Endothelial cell (in vitro differentiated cells): ENCODE data around the gene CELSR2. TPM values are rescaled to one million over a fixed set of nuclear protein-coding genes. Genes with fewer than 3 reads are reported as not detected.
A peak's percentile ranks its signal among the peaks of the same experiment; 100 is the strongest.

ENCODE experiments used
- DNase-seq: peaks from one replicate; pipeline ENCODE4 v3.0.0; 2021; ENCODE audit warnings: low spot score
- H3K27ac Mint-ChIP-seq: one replicate; pipeline ENCODE4 v1.8.0; 2021; ENCODE audit warnings: mixed read lengths, inconsistent platforms; ENCODE audit not compliant: unreplicated experiment
- H3K27me3 Mint-ChIP-seq: one replicate; pipeline ENCODE4 v1.8.0; 2021; ENCODE audit warnings: mild to moderate bottlenecking, moderate library complexity, mixed read lengths, inconsistent platforms; ENCODE audit not compliant: unreplicated experiment
- H3K36me3 Mint-ChIP-seq: one replicate; pipeline ENCODE4 v1.8.0; 2021; ENCODE audit warnings: mild to moderate bottlenecking, low read depth, mixed read lengths, inconsistent platforms; ENCODE audit not compliant: unreplicated experiment
- H3K4me1 Mint-ChIP-seq: one replicate; pipeline ENCODE4 v1.8.0; 2021; ENCODE audit warnings: mild to moderate bottlenecking, mixed read lengths, inconsistent platforms; ENCODE audit not compliant: unreplicated experiment
- H3K4me3 Mint-ChIP-seq: one replicate; pipeline ENCODE4 v1.8.0; 2021; ENCODE audit warnings: mild to moderate bottlenecking, mixed read lengths, inconsistent platforms; ENCODE audit not compliant: unreplicated experiment
- H3K9me3 Mint-ChIP-seq: one replicate; pipeline ENCODE4 v1.8.0; 2021; ENCODE audit warnings: mixed read lengths, inconsistent platforms; ENCODE audit not compliant: unreplicated experiment
- CTCF ChIP-seq: fragments of 200-600 bp; sonication (generic); IDR thresholded peaks from one replicate; pipeline ENCODE4 v1.5.0; 2021; ENCODE audit warnings: antibody characterized with exemption; ENCODE audit not compliant: unreplicated experiment
- total RNA-seq: library from RNA; stranded (reverse); fragmentation: NEBNext Ultra II Directional; extraction: Animal tissue kit (Norgen Biotek cat#: 25700); gene quantifications from one replicate; pipeline ENCODE4 v1.2.1, GENCODE V29; 2021; ENCODE audit not compliant: unreplicated experiment

CELSR2 gene
- total RNA-seq, 1 donor from 2014 or later: 1.6 TPM

- no peak for DNase-seq
- Mint-ChIP-seq H3K9me3 (no peaks in the 10 kb centered on the region), H3K36me3 (no peaks in the 10 kb centered on the region), H3K4me3 (no peak overlapping the region), H3K27me3 (peaks cover 3% of the 10 kb centered on the region), H3K4me1 (peaks cover 4% of the 10 kb centered on the region), H3K27ac (no peak overlapping the region)
- no peak for TF ChIP-seq CTCF
Observed at GRCh38 chr1:109207467-109208103, 41.8 kb upstream of the CELSR2 start.

- H3K9me3 Mint-ChIP-seq: no peaks in the 10 kb centered on the region
- no peak for TF ChIP-seq CTCF
- no peak overlapping the region for H3K27ac Mint-ChIP-seq
- no peak overlapping the region for H3K4me3 Mint-ChIP-seq
- no peaks in the 10 kb centered on the region for H3K36me3 Mint-ChIP-seq
- no peaks in the 10 kb centered on the region for H3K27me3 Mint-ChIP-seq
- no peak for DNase-seq
- H3K4me1 Mint-ChIP-seq: peaks cover 4% of the 10 kb centered on the region
Observed at GRCh38 chr1:109208394-109208793, 40.9 kb upstream of the CELSR2 start.

GRCh38 chr1:109208836-109209463 is 40.4 kb upstream of the CELSR2 start:
- no peak overlapping the region for H3K4me3 Mint-ChIP-seq
- no peak overlapping the region for H3K27ac Mint-ChIP-seq
- H3K27me3 Mint-ChIP-seq: no peaks in the 10 kb centered on the region
- no peak for DNase-seq
- peaks cover 4% of the 10 kb centered on the region for H3K4me1 Mint-ChIP-seq
- H3K36me3 Mint-ChIP-seq: no peaks in the 10 kb centered on the region
- no peaks in the 10 kb centered on the region for H3K9me3 Mint-ChIP-seq
- no peak for TF ChIP-seq CTCF

GRCh38 chr1:109210058-109210457 is 39.3 kb upstream of the CELSR2 start:
- no peaks in the 10 kb centered on the region for H3K27me3 Mint-ChIP-seq
- no peak overlapping the region for H3K27ac Mint-ChIP-seq
- H3K4me3 Mint-ChIP-seq: no peak overlapping the region
- DNase-seq: no peak
- no peaks in the 10 kb centered on the region for H3K36me3 Mint-ChIP-seq
- TF ChIP-seq CTCF: no peak
- no peaks in the 10 kb centered on the region for H3K9me3 Mint-ChIP-seq
- H3K4me1 Mint-ChIP-seq: peaks cover 11% of the 10 kb centered on the region

GRCh38 chr1:109213345-109213823 is 36.0 kb upstream of the CELSR2 start:
- no peak for TF ChIP-seq CTCF
- DNase-seq: no peak

More at GRCh38 chr1:109213345-109213823, 36.0 kb upstream of the CELSR2 start:
- Mint-ChIP-seq H3K4me1 (peaks cover 13% of the 10 kb centered on the region), H3K36me3 (no peaks in the 10 kb centered on the region), H3K27ac (no peak overlapping the region), H3K4me3 (peak overlapping the region; percentile 84), H3K9me3 (no peaks in the 10 kb centered on the region), H3K27me3 (no peaks in the 10 kb centered on the region)
